ENCODE results near the gene SPRED3.
"Not testable (repeated sequence)": the region's sequence is repeated elsewhere in the genome, so short reads cannot be mapped to it uniquely, and the experiment has no call there.

Gene SPRED3

GRCh38 chr19:38425222-38425809 is 36.8 kb downstream of the SPRED3 start:
- H3K27ac ChIP-seq = no peak overlapping the region
- TF ChIP-seq, protein P1, sequence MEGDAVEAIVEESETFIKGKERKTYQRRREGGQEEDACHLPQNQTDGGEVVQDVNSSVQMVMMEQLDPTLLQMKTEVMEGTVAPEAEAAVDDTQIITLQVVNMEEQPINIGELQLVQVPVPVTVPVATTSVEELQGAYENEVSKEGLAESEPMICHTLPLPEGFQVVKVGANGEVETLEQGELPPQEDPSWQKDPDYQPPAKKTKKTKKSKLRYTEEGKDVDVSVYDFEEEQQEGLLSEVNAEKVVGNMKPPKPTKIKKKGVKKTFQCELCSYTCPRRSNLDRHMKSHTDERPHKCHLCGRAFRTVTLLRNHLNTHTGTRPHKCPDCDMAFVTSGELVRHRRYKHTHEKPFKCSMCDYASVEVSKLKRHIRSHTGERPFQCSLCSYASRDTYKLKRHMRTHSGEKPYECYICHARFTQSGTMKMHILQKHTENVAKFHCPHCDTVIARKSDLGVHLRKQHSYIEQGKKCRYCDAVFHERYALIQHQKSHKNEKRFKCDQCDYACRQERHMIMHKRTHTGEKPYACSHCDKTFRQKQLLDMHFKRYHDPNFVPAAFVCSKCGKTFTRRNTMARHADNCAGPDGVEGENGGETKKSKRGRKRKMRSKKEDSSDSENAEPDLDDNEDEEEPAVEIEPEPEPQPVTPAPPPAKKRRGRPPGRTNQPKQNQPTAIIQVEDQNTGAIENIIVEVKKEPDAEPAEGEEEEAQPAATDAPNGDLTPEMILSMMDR (conservative IDR thresholded peaks at IDR 0.05) = no peak

- TF ChIP-seq, protein P1 (conservative IDR thresholded peaks at IDR 0.05) = no peak
- H3K27ac ChIP-seq = no peak within 1 kb of the TSS
Observed at GRCh38 chr19:38425810-38426466, 37.4 kb downstream of the SPRED3 start, which contains the start of gene RASGRP4. Gene RASGRP4 (minus strand): TSS chr19:38426219. CDS start chr19:38426091, 128 bp downstream.

DNA sequence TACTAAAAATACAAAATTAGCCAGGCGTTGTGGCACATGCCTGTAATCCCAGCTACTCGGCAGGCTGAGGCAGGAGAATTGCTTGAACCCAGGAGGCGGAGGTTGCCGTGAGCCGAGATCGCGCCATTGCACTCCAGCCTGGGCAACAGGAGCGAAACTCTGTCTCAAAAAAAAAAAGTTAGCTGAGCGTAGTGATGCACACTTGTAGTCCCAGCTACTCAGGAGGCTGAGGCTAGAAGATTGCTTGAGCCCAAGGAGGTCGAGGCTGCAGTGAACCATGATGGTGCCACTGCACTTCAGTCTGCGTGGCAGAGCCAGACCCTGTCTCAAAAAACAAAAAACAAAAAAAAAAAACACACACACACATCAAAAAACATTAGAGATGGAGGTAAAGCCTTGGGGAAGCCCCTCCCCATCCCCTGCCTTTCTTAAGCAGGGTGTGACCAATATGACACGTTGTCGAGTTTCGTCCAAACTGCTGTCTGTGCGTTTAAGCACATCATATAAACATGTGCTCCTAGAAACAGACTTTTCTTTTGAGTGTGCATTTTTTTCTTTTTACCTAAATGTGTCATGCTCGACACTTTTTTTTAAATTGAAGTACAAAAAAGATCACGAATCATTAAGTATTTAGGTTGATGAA is 38.7 kb downstream of the SPRED3 start:
- not testable (repeated sequence) for H3K27ac ChIP-seq

DNA sequence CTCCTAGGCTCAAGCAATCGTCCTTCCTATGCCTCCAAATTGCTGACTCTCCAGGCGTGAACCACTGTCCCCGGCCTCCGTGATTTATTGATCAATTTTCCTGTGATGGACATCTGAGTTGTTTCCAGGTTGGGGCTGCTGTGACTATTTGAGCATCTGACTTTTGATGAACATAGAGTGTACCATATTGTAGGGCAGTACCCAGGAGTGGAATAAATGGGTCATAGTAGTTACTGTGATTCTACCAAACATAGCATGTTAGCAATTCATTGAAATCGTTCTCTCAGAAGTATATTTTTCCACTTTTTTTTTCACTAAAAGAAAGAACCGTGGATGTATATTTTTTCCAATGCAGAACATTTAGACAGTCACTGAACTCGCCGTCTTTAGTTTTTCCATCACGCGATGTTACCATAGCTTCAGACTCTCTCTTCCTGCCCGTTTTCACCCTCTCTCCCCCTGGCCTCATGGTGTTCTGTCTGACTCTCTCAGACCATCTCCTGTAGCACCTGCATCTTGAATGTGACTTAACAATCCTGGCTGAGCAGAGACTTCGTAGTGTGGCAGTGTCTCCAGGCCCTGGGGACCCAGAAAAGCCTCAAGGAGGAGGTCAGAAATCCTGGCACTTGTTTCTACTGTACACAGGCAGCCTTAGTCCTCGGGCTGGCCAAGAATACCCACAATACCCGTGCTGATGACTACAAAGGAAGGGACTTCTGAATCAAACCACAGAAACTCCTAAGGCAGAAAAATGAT is 40.7 kb downstream of the SPRED3 start:
- H3K27ac ChIP-seq = no peak overlapping the region
- TF ChIP-seq, protein P1 (conservative IDR thresholded peaks at IDR 0.05) = no peak

DNA sequence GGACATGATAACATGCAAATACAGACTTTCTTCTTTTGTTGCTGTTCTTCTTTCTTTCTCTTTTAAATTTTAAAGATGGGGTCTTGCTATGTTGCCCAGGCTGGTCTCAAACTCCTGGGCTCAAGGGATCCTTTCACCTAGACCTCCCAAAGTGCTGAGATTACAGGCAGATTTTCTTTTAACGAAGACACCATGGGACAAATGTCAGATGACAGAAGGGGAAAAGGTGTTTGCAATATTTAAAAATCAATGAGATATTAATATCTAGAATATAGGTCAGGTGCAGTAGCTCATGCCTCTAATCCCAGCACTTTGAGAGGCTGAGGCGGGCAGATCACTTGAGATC is 41.3 kb downstream of the SPRED3 start:
- no peak overlapping the region for H3K27ac ChIP-seq
- TF ChIP-seq, protein P1 (conservative IDR thresholded peaks at IDR 0.05) = no peak

GRCh38 chr19:38430931-38431330 is 42.4 kb downstream of the SPRED3 start:
- TF ChIP-seq, protein P1 (conservative IDR thresholded peaks at IDR 0.05) = no peak
- H3K27ac ChIP-seq = no peak overlapping the region

DNA sequence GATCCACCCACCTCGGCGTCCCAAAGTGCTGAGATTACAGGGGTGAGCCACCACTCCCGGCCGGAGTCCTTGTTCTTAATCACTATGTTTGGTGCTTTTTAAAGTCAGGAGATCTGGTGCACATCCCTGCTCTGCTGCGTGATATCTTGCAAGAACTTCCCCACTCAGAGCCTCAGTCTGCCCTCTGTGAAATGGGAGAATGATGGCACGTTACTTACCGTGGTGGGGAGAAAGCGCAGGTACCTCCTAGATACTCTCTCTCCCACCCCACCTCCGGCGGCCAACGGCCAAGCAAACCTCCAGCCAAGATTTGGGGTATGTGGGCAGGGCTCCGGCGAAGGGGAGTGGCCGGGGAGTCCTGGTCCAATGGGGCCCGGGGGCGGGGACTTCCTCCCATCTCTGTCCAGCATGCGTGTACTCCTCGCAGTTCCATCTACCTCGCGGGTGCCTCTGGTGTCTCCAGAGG is 44.8 kb downstream of the SPRED3 start, which contains the start of gene RYR1:
TSS of gene RYR1 (plus strand) at position 424 of the 466 bp plus-strand sequence. CDS start 139 bp downstream, outside the sequence.
- TF ChIP-seq, protein P1 (conservative IDR thresholded peaks at IDR 0.05) = no peak
- H3K27ac ChIP-seq = no peak within 1 kb of the TSS
